C4-2B (cell line): ENCODE results near the gene PRKG1.

Experiments
- ZFX ChIP-seq: fragments of 450-650 bp; IDR thresholded peaks from 2 replicates; pipeline ENCODE4 v1.6.1; 2017
- TF ChIP-seq, protein P1 (sequence below): fragments of 450-650 bp; conservative IDR thresholded peaks from 2 replicates; pipeline ENCODE4 v1.5.1; 2017; ENCODE audit warnings: mild to moderate bottlenecking

- TF ChIP-seq, protein P1, sequence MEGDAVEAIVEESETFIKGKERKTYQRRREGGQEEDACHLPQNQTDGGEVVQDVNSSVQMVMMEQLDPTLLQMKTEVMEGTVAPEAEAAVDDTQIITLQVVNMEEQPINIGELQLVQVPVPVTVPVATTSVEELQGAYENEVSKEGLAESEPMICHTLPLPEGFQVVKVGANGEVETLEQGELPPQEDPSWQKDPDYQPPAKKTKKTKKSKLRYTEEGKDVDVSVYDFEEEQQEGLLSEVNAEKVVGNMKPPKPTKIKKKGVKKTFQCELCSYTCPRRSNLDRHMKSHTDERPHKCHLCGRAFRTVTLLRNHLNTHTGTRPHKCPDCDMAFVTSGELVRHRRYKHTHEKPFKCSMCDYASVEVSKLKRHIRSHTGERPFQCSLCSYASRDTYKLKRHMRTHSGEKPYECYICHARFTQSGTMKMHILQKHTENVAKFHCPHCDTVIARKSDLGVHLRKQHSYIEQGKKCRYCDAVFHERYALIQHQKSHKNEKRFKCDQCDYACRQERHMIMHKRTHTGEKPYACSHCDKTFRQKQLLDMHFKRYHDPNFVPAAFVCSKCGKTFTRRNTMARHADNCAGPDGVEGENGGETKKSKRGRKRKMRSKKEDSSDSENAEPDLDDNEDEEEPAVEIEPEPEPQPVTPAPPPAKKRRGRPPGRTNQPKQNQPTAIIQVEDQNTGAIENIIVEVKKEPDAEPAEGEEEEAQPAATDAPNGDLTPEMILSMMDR, result no peak
- no peak for TF ChIP-seq ZFX
Measured at GRCh38 chr10:51162002-51162401, 87.7 kb downstream of the PRKG1 start.
